Choroid plexus epithelial cell (primary cell): ENCODE measurements around the gene BRINP2.

Source experiments
- DNase-seq: peaks from one replicate; pipeline ENCODE4 v3.0.0-alpha.2; 2010; ENCODE audit warnings: low read depth
- H3K4me3 ChIP-seq: 2 replicates; pipeline ENCODE4 v1.5.1; 2011; ENCODE audit warnings: low read depth, mild to moderate bottlenecking, control low read depth, low read length, moderate library complexity
- TF ChIP-seq, protein P1 (sequence below): conservative IDR thresholded peaks from 2 replicates; pipeline ENCODE4 v1.5.1; 2011; ENCODE audit warnings: low read depth, mild to moderate bottlenecking, control low read depth, inconsistent platforms, low read length, moderate library complexity

Gene BRINP2

DNA sequence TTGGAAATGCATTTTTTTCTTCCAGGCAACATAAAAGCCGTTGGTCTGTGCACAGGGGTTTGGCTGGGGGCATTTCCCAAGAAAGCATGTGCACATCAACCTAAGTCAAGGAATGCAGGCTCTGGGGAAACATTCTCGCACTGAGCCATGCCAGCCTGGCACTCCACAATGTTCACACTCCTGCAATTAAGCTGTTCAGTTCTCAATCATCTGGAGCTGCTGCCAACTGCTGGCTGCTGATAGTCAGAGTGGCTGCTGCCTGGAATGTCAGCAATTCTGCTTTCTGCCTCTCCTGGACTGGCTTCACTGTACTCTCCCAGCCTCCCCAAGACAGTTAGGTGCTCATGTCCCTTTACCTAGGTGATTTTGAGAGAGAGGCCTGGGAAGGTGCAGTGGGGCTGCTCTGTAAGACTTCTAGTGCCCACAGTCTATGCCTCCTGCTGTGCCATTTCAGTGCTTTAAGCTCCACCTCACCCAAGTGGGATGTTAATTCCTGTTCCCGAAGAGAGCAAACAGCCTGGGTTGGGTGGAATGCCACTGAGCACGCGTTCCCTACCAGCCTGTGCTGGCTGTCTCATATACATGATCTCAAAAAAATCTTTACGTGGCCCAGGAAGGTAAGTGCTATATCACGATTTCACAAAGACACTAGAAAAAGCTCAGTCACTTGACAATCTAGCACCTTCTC lies 131.7 kb downstream of the BRINP2 start:
- TF ChIP-seq, protein P1, sequence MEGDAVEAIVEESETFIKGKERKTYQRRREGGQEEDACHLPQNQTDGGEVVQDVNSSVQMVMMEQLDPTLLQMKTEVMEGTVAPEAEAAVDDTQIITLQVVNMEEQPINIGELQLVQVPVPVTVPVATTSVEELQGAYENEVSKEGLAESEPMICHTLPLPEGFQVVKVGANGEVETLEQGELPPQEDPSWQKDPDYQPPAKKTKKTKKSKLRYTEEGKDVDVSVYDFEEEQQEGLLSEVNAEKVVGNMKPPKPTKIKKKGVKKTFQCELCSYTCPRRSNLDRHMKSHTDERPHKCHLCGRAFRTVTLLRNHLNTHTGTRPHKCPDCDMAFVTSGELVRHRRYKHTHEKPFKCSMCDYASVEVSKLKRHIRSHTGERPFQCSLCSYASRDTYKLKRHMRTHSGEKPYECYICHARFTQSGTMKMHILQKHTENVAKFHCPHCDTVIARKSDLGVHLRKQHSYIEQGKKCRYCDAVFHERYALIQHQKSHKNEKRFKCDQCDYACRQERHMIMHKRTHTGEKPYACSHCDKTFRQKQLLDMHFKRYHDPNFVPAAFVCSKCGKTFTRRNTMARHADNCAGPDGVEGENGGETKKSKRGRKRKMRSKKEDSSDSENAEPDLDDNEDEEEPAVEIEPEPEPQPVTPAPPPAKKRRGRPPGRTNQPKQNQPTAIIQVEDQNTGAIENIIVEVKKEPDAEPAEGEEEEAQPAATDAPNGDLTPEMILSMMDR: no peak
- H3K4me3 ChIP-seq: no peak overlapping the region
- DNase-seq: no peak

DNA sequence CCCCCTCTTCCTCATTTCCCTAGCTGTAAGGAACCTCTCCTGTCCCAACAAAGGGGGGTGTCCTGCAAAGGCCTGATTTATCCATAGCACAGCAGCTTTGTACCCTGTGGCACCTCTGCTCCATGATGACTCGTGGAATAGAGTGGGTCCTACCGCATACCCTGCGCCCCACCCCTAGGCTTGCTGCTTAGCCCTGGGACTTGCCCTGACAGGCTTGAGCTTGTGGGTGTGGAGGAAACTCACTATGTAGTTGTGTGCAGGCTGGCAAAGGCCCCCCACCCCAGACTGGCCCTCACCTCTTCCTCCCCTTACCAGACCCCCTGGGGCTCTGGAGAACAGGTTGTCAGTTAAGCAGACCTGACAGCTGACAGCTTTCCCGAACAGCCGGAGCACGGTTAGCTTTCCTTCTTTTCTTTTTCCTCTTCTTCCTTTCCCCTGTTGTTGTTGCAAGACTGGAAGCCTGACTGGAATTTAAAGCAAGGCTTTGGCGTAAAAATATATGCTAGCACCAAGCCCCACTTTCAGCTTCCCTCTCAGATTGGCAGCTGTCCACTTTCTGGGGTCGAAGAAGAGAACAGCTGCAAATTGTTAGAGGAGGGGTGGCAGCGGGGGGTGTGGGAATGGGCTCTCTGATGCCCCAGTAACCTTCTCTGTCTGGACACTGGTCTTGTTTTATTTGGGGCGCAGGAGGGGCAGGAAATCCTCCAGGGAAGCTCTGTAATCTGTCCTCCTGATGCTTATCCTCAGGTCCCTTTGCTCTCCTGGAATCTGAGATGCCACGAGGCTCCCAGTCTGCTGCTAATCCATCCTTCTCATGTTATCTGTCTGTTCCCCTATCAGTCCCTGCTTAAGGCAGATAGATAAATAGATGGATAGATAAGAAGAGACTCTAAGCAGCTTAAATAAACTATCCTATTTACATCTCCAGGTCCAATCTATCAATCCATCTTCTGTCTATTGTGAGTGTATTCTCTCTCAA lies 134.6 kb downstream of the BRINP2 start:
- TF ChIP-seq, protein P1: no peak
- no peak overlapping the region for H3K4me3 ChIP-seq
- DNase-seq: no peak

DNA sequence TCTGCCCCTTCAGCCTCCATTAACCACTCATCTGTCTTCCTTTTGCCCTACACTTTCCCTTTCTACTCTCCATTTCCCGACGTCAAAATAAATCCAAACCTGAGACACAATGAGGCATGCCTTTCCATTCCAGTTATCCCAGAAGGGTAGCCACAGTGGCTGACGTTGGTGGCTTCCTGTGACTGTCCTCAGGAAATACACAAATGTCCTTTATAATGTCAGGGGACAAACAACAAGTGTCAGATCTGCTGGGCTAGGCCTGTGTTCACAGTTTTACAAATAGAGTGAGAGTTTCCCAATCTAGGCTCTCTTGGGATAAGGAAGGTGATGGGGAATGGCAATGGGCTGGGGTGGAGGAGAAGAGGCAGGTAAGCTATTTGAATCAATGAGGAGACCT lies 135.3 kb downstream of the BRINP2 start:
- no peak for DNase-seq
- TF ChIP-seq, protein P1: no peak
- no peak overlapping the region for H3K4me3 ChIP-seq

DNA sequence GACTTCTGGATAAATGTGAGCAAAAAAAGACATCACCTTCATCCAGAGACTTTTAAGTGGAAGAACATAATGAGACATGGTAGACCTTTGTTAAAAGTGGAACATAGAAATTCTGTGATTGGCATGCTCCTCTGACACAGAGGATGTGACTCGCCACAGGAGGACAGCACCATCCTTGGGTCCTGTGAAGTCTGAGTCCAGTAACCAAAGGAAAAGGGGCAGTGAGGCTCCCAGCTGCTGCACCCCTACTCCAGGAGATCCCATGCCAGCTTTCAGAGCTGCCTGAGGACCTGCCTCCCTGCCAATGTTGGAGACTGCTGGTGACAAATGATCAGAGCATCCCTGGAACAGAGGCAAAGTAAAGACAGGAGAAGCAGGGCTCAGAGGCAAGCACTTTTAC lies 136.2 kb downstream of the BRINP2 start:
- H3K4me3 ChIP-seq: no peak overlapping the region
- DNase-seq: no peak
- TF ChIP-seq, protein P1: no peak

DNA sequence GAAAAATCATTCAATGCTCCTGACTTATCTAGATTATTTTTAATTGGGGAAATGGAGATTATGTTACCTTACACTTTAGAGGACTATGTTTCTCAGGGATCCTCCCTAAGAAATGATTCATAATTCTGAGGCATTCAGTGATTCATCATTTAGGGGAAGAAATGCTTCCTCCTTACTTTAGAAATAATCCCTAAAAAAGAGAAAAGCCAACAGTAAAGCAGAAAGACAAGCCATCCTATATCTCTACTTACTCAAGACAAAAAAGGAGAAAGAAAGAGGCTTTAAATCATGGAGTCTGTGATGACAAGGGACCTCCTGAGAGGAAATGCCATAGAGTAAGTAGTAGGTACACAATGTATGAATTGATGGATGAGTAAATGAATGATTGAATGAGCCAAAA lies 137.0 kb downstream of the BRINP2 start:
- no peak for DNase-seq
- TF ChIP-seq, protein P1: no peak
- no peak overlapping the region for H3K4me3 ChIP-seq

DNA sequence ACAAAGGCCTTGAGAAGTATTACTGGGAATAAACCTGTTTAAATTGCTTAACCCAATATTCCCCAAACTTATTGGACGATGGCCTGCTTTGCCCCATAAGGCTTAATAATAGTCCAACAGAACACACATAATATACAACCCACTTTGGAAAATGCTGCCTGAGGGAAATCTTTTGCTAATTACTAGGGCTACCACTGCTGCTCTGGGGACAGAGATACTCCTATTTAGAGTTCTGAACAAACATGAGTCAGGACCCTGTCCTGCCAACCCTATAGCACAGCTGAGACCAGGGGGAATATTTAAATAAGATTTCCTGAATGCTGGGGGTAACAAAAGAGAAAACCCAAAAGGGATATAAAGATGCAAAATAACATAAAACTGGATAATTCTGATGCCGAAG lies 139.1 kb downstream of the BRINP2 start:
- no peak overlapping the region for H3K4me3 ChIP-seq
- TF ChIP-seq, protein P1: no peak
- DNase-seq: no peak
